Epithelial cell of proximal tubule (primary cell): ENCODE measurements around the gene LGALSL. TPM values are rescaled to one million over a fixed set of nuclear protein-coding genes. Genes with fewer than 3 reads are reported as not detected.

Source experiments
- DNase-seq: peaks from one replicate; pipeline ENCODE4 v3.0.0-alpha.2; 2011; ENCODE audit warnings: low read depth
- H3K4me3 ChIP-seq: 2 replicates; pipeline ENCODE4 v1.5.1; 2011; ENCODE audit warnings: low read depth, mild to moderate bottlenecking, low read length
- total RNA-seq: library from RNA; depleted of rRNA; stranded (reverse); fragments of >200 nt; gene quantifications from 2 replicates; pipeline ENCODE4 v1.2.3, GENCODE V29; 2015
- TF ChIP-seq, protein P1 (sequence below): conservative IDR thresholded peaks from 2 replicates; pipeline ENCODE4 v1.5.1; 2012; ENCODE audit warnings: low read depth, mild to moderate bottlenecking, low read length

Gene LGALSL
- total RNA-seq, 1 donor from 2014 or later = 20.1 TPM

DNA sequence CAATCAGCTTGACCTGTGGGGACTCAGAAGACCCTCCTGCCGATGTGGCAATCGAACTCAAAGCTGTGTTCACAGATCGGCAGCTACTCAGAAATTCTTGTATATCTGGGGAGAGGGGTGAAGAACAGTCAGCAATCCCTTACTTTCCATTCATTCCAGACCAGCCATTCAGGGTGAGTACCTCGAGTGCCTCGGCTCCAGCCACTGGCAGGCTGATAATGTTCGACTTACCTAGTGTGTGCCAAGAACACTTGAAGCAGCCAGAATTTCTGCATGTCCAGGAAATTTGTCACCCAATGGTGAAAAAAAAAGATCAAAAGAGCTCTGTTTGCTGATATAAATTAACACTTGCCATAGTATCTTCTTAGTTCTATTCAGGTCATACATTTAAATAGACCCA is 2.3 kb downstream of the LGALSL start:
- no peak for DNase-seq
- TF ChIP-seq, protein P1, sequence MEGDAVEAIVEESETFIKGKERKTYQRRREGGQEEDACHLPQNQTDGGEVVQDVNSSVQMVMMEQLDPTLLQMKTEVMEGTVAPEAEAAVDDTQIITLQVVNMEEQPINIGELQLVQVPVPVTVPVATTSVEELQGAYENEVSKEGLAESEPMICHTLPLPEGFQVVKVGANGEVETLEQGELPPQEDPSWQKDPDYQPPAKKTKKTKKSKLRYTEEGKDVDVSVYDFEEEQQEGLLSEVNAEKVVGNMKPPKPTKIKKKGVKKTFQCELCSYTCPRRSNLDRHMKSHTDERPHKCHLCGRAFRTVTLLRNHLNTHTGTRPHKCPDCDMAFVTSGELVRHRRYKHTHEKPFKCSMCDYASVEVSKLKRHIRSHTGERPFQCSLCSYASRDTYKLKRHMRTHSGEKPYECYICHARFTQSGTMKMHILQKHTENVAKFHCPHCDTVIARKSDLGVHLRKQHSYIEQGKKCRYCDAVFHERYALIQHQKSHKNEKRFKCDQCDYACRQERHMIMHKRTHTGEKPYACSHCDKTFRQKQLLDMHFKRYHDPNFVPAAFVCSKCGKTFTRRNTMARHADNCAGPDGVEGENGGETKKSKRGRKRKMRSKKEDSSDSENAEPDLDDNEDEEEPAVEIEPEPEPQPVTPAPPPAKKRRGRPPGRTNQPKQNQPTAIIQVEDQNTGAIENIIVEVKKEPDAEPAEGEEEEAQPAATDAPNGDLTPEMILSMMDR = no peak
- H3K4me3 ChIP-seq = no peak overlapping the region

DNA sequence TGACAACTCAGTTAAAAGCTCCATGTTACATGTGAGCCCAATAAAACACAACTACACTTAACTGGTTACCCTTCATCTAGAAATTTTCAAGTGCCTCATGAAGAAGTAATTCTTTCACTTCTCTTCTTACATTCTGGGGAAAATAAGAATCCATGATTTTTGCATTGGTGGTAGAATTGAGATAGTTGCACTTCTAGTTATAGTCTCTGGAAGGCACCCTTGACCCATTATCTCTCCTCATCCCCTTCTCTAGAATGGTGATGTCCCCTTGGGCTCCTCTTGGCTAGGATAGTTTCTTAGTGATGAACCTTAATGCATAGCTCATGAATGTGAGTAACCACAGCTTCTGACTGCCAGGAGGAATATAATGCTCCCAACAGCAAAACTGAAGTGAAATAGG is 3.6 kb downstream of the LGALSL start:
- TF ChIP-seq, protein P1 = no peak
- H3K4me3 ChIP-seq = no peak overlapping the region
- DNase-seq = no peak

DNA sequence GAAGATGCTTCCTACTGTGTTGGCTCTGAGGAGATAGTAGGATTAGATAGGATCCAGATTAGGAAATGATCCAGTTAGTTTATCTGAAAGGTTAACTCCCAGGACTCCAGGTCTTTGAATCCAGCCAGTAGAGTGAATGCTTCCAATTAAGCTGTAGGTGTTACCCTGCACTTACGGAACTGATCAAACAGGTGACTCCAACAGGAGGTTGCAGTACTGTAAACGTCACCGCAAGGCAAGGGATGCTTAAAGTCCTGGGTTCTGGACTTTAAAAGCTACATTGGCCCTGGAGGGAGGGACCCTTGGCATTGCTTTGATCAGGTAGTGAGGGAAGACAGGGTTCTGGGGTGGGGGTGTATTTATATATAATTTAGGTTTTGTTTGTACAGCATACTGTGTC is 5.6 kb downstream of the LGALSL start:
- no peak overlapping the region for H3K4me3 ChIP-seq
- no peak for DNase-seq
- TF ChIP-seq, protein P1 = no peak

DNA sequence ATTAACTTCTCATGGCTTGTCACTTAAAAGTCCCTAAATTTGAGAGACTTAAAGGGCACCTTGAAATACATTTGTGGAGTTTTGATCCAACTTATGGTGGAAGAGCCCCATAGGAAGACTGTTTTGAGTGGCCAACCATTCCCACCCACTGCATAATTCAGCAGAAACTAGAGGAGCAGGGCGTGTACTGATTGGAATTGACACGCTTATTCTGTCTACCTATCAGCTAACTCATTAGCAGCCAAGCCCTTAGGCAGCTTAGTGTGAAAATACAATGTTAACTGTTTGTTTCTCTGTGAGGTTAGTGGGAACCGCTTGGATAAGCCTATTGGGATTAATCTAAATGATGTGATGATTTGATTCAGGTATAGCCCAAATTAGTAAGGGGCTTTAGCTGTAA is 6.4 kb downstream of the LGALSL start:
- no peak overlapping the region for H3K4me3 ChIP-seq
- TF ChIP-seq, protein P1 = no peak
- DNase-seq = no peak

DNA sequence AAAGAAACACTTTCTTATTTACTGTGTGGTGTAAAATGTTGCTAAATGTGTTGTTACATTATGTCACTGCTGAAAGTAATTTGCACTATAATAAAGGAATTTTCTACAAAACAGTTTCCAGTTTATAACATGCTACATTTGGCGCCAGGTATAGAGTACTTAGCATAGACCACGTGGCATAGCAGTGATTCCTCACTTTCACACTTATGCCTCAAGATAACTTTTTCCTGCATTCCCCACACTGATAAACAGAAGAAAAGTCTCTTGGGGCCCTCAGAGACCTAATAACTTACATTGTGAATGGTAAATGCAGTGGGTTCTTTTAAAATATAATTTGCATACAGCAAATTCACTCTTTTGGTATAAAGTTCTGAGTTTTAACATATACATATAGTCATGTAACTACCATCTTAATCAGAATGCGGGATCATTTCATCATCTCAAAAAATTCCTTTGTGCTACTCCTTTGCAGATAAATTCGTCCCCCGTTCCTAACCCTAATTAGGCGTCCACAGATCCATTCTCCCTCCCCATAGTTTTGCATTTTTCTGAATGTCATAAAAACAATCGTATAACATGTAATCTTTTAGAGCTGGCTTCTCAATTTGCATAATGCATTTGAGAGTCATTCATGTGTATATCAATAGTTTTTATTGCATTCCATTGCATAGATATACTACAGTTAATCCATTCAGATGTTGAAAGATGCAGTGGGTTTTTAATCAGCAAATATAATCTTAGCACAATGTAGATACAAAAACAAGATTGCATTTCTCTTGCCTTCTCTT is 7.5 kb downstream of the LGALSL start:
- TF ChIP-seq, protein P1 = no peak
- H3K4me3 ChIP-seq = no peak overlapping the region
- DNase-seq = no peak

DNA sequence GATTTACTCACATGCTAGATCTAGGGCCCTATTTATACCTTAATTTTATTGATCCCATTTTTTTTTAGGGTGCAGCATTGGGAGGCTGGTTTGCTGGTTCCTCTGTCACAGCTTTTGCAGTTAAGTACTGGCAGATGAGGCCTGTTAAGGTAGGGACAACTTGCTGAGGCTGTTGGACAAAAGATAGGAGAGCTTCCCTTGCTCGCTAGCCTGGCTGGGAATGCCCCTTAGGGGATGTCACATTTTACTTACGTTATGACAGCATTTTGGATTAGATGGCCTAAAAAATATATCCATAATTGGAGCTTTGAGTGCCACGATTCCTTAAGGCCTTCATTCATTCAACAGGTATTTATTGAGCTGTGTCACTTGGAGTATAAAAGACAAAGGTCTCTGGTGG is 8.2 kb downstream of the LGALSL start:
- no peak overlapping the region for H3K4me3 ChIP-seq
- DNase-seq = no peak
- TF ChIP-seq, protein P1 = no peak

DNA sequence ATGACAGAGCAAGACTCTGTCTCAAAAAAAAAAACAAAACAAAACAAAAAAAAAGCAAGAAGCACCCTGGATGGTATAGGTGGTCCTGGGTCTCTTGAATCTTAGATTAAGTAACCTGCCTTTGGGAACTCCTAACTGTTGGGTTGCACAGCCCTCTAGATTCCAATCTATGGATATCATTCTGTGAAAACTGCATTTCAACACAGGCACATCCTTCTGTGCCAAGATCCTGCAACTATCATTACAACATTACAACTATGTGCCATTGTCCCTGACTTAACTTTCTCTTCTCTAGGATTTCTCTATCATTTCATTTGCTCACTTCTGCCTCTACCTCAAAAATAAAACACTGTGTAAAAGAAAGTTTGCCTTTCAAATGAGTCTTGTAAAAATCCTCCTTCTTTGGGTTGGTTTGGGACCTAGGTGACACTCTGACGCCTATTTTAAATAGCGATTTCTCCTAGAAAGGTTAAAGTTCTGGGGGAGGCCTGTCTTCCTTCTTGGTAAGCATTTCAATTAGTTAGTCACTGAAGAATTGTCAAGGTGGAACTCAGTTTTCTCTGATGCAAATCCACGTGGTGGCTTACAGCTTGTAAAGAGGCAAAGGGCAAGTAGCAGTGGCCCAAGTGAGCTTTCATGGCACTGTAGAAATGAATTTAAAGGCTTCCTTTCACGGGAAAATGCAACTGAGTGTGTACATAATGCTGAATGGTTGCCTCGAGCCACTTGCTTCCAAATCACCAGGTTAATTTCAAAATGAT is 9.2 kb downstream of the LGALSL start:
- no peak for DNase-seq
- H3K4me3 ChIP-seq = no peak overlapping the region
- TF ChIP-seq, protein P1 = no peak
